Chondrocyte (in vitro differentiated cells): ENCODE data around the gene MXRA8. TPM values are rescaled to one million over a fixed set of nuclear protein-coding genes. Genes with fewer than 3 reads are reported as not detected.

Experiments used
- DNase-seq: peaks from one replicate; pipeline ENCODE4 v3.0.0; 2021; ENCODE audit warnings: mixed read lengths, low spot score
- H3K27ac Mint-ChIP-seq: one replicate; pipeline ENCODE4 v1.8.0; 2021; ENCODE audit warnings: mild to moderate bottlenecking, moderate library complexity, mixed read lengths; ENCODE audit not compliant: unreplicated experiment
- H3K27me3 Mint-ChIP-seq: 2 replicates; pipeline ENCODE4 v1.8.0; 2021; ENCODE audit warnings: low read depth, mixed read lengths
- H3K36me3 Mint-ChIP-seq: 2 replicates; pipeline ENCODE4 v1.8.0; 2021; ENCODE audit warnings: low read depth, mixed read lengths
- H3K4me1 Mint-ChIP-seq: 2 replicates; pipeline ENCODE4 v1.8.0; 2021; ENCODE audit warnings: low read depth, mild to moderate bottlenecking, mixed read lengths
- H3K4me3 Mint-ChIP-seq: one replicate; pipeline ENCODE4 v1.8.0; 2021; ENCODE audit warnings: mild to moderate bottlenecking, moderate library complexity, mixed read lengths; ENCODE audit not compliant: unreplicated experiment
- H3K9me3 Mint-ChIP-seq: 2 replicates; pipeline ENCODE4 v1.8.0; 2021; ENCODE audit warnings: low read depth, mixed read lengths
- total RNA-seq: library from RNA; stranded (reverse); gene quantifications from 3 replicates; pipeline ENCODE4 v1.2.1, GENCODE V29; 2021
- TF ChIP-seq, protein P1 (sequence below): fragments of 200-600 bp; sonication (generic); IDR thresholded peaks from 2 replicates; pipeline ENCODE4 v1.5.0; 2021; ENCODE audit warnings: antibody characterized with exemption, mild to moderate bottlenecking, moderate library complexity

Gene MXRA8
- total RNA-seq, 1 donor from 2014 or later, result 158 TPM

- Mint-ChIP-seq H3K27ac (no peak overlapping the region), H3K36me3 (peaks cover 53% of the 10 kb centered on the region), H3K9me3 (no peaks in the 10 kb centered on the region), H3K27me3 (no peaks in the 10 kb centered on the region), H3K4me1 (peaks cover 18% of the 10 kb centered on the region), H3K4me3 (no peak overlapping the region)
- TF ChIP-seq, protein P1, sequence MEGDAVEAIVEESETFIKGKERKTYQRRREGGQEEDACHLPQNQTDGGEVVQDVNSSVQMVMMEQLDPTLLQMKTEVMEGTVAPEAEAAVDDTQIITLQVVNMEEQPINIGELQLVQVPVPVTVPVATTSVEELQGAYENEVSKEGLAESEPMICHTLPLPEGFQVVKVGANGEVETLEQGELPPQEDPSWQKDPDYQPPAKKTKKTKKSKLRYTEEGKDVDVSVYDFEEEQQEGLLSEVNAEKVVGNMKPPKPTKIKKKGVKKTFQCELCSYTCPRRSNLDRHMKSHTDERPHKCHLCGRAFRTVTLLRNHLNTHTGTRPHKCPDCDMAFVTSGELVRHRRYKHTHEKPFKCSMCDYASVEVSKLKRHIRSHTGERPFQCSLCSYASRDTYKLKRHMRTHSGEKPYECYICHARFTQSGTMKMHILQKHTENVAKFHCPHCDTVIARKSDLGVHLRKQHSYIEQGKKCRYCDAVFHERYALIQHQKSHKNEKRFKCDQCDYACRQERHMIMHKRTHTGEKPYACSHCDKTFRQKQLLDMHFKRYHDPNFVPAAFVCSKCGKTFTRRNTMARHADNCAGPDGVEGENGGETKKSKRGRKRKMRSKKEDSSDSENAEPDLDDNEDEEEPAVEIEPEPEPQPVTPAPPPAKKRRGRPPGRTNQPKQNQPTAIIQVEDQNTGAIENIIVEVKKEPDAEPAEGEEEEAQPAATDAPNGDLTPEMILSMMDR, result no peak
- DNase-seq, result no peak
These were observed 35.8 kb upstream of the MXRA8 start for GRCh38 chr1:1394116-1394515.

DNA sequence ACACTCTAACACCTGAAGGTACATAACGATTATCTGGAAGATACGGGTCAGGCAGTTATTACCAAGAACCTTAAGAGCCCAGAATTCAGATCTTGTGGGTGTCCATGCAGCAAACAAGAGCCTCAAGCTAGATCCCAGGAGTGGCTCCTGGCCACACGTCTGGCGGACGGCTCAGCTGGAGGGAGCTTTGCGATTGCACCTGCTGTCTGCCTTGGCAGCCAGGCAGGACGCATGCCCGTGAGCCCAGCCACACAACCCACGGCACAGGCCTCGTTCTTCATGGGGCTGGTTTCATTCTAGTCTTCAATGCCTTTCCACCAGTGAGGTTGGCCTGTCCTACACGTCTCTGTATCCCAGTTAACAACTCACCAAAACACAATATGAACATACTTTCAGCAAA lies 35.1 kb upstream of the MXRA8 start:
- TF ChIP-seq, protein P1, result no peak
- no peaks in the 10 kb centered on the region for H3K9me3 Mint-ChIP-seq
- no peaks in the 10 kb centered on the region for H3K27me3 Mint-ChIP-seq
- peaks cover 18% of the 10 kb centered on the region for H3K4me1 Mint-ChIP-seq
- no peak overlapping the region for H3K4me3 Mint-ChIP-seq
- H3K36me3 Mint-ChIP-seq, result peaks cover 54% of the 10 kb centered on the region
- no peak for DNase-seq
- no peak overlapping the region for H3K27ac Mint-ChIP-seq

DNA sequence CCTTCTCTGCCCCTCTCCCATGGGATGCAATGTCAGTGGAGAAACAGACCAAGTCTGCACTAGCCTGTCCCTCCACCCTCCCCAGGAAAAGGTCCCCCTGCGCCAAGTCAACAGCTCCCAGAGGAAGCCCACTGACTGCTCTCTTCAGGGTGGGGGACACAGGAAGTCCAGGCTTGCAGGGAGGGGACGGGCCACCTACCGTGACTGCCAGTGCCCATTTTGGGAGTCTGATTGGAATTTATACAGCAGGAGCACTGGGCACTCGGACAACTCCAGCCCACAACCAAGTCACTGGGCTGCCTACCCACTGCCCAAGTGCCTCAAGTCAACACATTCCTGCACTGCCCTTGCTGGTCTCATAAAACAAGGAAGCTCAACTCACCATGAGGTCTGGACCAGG lies 34.7 kb upstream of the MXRA8 start:
- peaks cover 55% of the 10 kb centered on the region for H3K36me3 Mint-ChIP-seq
- H3K4me3 Mint-ChIP-seq, result no peak overlapping the region
- peaks cover 14% of the 10 kb centered on the region for H3K4me1 Mint-ChIP-seq
- no peak overlapping the region for H3K27ac Mint-ChIP-seq
- no peak for DNase-seq
- TF ChIP-seq, protein P1, result no peak
- H3K9me3 Mint-ChIP-seq, result no peaks in the 10 kb centered on the region
- H3K27me3 Mint-ChIP-seq, result no peaks in the 10 kb centered on the region

DNA sequence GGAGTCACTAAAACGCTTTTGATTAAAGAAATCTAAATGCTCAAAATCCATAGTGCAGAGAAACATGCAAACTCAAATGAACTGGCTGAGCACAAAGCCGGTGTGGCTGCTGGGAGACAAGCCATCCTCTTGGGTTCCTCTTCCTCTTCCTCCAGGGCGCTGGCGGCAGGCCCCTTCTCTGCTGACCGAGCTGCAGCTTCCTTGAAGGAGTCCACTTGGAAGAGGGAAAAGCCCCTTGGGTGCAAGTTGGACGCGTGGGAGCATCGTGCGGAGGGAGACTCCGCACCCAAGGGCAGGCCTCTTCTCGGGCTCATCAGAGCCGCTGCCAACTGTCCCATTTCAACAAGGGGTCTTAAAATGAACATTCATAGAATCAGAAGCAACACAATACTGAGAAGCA lies 32.9 kb upstream of the MXRA8 start:
- peaks cover 65% of the 10 kb centered on the region for H3K36me3 Mint-ChIP-seq
- H3K4me3 Mint-ChIP-seq, result no peak overlapping the region
- H3K27ac Mint-ChIP-seq, result no peak overlapping the region
- H3K27me3 Mint-ChIP-seq, result no peaks in the 10 kb centered on the region
- DNase-seq, result no peak
- H3K4me1 Mint-ChIP-seq, result peaks cover 6% of the 10 kb centered on the region
- TF ChIP-seq, protein P1, result no peak
- no peaks in the 10 kb centered on the region for H3K9me3 Mint-ChIP-seq

GRCh38 chr1:1390675-1391074 lies 32.3 kb upstream of the MXRA8 start:
- Mint-ChIP-seq H3K4me1 (peaks cover 4% of the 10 kb centered on the region), H3K27ac (no peak overlapping the region), H3K27me3 (no peaks in the 10 kb centered on the region), H3K36me3 (peaks cover 68% of the 10 kb centered on the region), H3K9me3 (no peaks in the 10 kb centered on the region), H3K4me3 (no peak overlapping the region)
- TF ChIP-seq, protein P1, result no peak
- DNase-seq, result no peak
